BE2C (cell line): Measurements from ENCODE around the gene EIF4E2.

Source experiments
- DNase-seq: peaks from one replicate; pipeline ENCODE4 v3.0.0-alpha.2; 2020
- H3K27me3 ChIP-seq: fragments of 250-450 bp; sonication (Bioruptor Pico); 2 replicates; pipeline ENCODE4 v1.5.1; 2020; ENCODE audit warnings: mild to moderate bottlenecking
- H3K36me3 ChIP-seq: fragments of 250-450 bp; sonication (Bioruptor Pico); 2 replicates; pipeline ENCODE4 v1.5.1; 2020; ENCODE audit warnings: mild to moderate bottlenecking
- H3K4me1 ChIP-seq: fragments of 250-450 bp; sonication (Bioruptor Pico); 2 replicates; pipeline ENCODE4 v1.5.1; 2020
- H3K4me3 ChIP-seq: 2 replicates; pipeline ENCODE4 v1.5.1; 2011; ENCODE audit warnings: low read depth, low read length
- H3K9me3 ChIP-seq: fragments of 250-450 bp; sonication (Bioruptor Pico); 2 replicates; pipeline ENCODE4 v1.5.1; 2020
- TF ChIP-seq, protein P1 (sequence below): IDR thresholded peaks from 2 replicates; pipeline ENCODE4 v1.5.1; 2012; ENCODE audit warnings: mild to moderate bottlenecking, low read depth, low read length

The EIF4E2 gene

DNA sequence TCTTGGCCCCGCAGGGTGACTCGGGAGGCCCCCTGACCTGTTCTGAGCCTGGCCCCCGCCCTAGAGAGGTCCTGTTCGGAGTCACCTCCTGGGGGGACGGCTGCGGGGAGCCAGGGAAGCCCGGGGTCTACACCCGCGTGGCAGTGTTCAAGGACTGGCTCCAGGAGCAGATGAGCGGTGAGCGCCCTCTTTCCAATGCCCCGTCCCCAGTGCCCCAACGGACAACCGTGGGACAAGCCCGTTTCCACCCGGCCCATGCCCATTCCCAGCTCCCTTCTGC is 27.1 kb upstream of the EIF4E2 start:
- DNase-seq: no peak
- Histone ChIP-seq H3K4me3 (no peak overlapping the region; the same call in 1 of the 2 replicates), H3K4me1 (peaks cover 6% of the 10 kb centered on the region), H3K36me3 (no peaks in the 10 kb centered on the region), H3K27me3 (peaks cover 21% of the 10 kb centered on the region), H3K9me3 (no peaks in the 10 kb centered on the region)
- TF ChIP-seq, protein P1, sequence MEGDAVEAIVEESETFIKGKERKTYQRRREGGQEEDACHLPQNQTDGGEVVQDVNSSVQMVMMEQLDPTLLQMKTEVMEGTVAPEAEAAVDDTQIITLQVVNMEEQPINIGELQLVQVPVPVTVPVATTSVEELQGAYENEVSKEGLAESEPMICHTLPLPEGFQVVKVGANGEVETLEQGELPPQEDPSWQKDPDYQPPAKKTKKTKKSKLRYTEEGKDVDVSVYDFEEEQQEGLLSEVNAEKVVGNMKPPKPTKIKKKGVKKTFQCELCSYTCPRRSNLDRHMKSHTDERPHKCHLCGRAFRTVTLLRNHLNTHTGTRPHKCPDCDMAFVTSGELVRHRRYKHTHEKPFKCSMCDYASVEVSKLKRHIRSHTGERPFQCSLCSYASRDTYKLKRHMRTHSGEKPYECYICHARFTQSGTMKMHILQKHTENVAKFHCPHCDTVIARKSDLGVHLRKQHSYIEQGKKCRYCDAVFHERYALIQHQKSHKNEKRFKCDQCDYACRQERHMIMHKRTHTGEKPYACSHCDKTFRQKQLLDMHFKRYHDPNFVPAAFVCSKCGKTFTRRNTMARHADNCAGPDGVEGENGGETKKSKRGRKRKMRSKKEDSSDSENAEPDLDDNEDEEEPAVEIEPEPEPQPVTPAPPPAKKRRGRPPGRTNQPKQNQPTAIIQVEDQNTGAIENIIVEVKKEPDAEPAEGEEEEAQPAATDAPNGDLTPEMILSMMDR: no peak

- peak overlapping the region; percentile 48 for H3K4me3 ChIP-seq
- H3K36me3 ChIP-seq: no peaks in the 10 kb centered on the region
- peaks cover 21% of the 10 kb centered on the region for H3K27me3 ChIP-seq
- peaks cover 6% of the 10 kb centered on the region for H3K4me1 ChIP-seq
- DNase-seq: peak; percentile 80
- TF ChIP-seq, protein P1: peak; percentile 61
- H3K9me3 ChIP-seq: no peaks in the 10 kb centered on the region
These were observed 26.5 kb upstream of the EIF4E2 start for GRCh38 chr2:232523682-232524597.

DNA sequence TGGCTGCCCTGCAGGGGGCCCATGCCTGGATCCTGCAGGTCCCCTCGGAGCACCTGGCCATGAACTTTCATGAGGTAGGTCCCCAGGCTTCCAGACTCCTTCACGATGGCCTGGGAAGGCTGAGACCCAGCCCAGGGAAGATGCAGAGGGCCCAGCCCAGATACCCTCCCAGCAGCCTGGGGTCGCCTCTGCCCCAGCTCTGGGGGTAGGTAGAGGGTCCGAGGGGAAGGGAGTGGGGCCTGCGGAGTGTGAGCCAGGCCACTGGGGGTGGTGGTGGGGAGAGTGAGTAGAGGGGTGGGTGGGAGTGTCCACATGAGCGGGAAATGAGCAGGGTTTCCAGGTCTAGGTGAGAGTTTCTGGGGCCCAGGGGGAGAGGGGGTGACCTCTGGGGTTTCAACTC is 25.7 kb upstream of the EIF4E2 start:
- TF ChIP-seq, protein P1: no peak
- no peaks in the 10 kb centered on the region for H3K9me3 ChIP-seq
- peaks cover 21% of the 10 kb centered on the region for H3K27me3 ChIP-seq
- H3K4me1 ChIP-seq: peaks cover 6% of the 10 kb centered on the region
- no peaks in the 10 kb centered on the region for H3K36me3 ChIP-seq
- DNase-seq: no peak
- no peak overlapping the region for H3K4me3 ChIP-seq

DNA sequence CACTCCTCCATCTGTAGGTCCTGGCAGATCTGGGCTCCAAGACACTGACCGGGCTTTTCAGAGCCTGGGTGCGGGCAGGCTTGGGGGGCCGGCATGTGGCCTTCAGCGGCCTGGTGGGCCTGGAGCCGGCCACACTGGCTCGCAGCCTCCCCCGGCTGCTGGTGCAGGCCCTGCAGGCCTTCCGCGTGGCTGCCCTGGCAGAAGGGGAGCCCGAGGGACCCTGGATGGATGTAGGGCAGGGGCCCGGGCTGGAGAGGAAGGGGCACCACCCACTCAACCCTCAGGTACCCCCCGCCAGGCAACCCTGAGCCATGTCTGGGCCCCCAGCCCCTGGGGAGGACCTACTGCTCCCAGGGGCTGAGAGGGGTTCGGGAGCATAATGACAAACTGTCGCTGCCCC is 25.3 kb upstream of the EIF4E2 start:
- H3K4me1 ChIP-seq: peaks cover 6% of the 10 kb centered on the region
- no peaks in the 10 kb centered on the region for H3K36me3 ChIP-seq
- H3K27me3 ChIP-seq: peaks cover 21% of the 10 kb centered on the region
- TF ChIP-seq, protein P1: no peak
- H3K9me3 ChIP-seq: no peaks in the 10 kb centered on the region
- no peak for DNase-seq
- no peak overlapping the region for H3K4me3 ChIP-seq

- Histone ChIP-seq H3K4me3 (no peak within 1 kb of the TSS), H3K4me1 (peaks cover 6% of the 10 kb centered on the region), H3K9me3 (no peaks in the 10 kb centered on the region), H3K36me3 (no peaks in the 10 kb centered on the region), H3K27me3 (peaks cover 21% of the 10 kb centered on the region)
- peak; percentile 65 for DNase-seq
- TF ChIP-seq, protein P1: no peak
These were observed 24.6 kb upstream of the EIF4E2 start, which contains the start of gene CHRND for GRCh38 chr2:232525791-232526371. Gene CHRND (plus strand): TSS chr2:232526160. CDS start chr2:232526216, 56 bp downstream.

GRCh38 chr2:232526372-232526941 is 24.0 kb upstream of the EIF4E2 start:
- Histone ChIP-seq H3K4me3 (no peak overlapping the region), H3K9me3 (no peaks in the 10 kb centered on the region), H3K36me3 (no peaks in the 10 kb centered on the region), H3K27me3 (peaks cover 21% of the 10 kb centered on the region), H3K4me1 (peaks cover 6% of the 10 kb centered on the region)
- DNase-seq: no peak
- TF ChIP-seq, protein P1: no peak
